ENCODE data around the gene PDCD5.
A peak's percentile ranks its signal among the peaks of the same experiment; 100 is the strongest.
"Not testable (repeated sequence)": the region's sequence is repeated elsewhere in the genome, so short reads cannot be mapped to it uniquely, and the experiment has no call there.

Gene PDCD5

DNA sequence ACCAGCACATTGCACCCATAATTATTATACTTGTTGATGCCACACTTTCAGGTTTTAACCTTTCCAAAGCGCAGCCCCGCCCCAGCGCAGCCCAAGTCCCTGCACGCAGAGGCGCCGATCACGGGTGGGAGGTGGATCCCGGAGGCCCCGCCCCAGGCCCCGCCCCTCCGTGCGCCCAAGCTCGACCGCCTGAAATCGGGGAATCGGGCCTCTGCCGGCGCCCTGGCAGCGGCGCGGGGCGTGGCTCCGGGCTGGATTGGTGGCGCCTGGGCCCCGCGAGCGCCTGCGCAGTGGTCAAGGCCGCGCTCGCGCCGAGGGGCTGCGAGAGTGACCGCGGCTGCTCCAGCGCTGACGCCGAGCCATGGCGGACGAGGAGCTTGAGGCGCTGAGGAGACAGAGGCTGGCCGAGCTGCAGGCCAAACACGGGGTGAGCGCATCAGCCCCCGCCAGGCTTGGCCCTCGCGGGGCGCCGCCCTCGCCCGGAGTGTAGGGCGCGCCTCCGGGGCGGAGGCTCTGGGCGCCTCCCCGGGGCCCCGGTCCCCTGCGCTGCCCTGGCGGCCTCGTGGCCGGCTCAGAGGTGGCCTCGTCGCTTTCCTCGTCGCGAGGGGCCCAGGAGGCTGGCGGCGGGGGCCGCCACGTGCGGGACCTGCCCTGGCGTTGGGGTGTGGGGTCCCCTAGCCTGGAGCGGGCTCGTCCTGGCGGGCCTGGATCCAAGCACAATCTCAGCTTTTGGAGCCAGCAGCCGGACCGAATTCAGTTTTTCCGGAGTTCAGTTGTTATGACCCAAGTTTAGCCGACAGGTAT, at the start of gene PDCD5:
Gene PDCD5 (plus strand): TSS at position 290 of the 804 bp plus-strand sequence. CDS start 72 bp downstream, at position 362.
- no peak for TF ChIP-seq CTCF (IDR thresholded peaks at IDR 0.05; ENCODE audit: low read length, missing control alignments)
- DNase-seq (ENCODE audit: low read depth): peak; percentile 94
- peak within 1 kb of the TSS; percentile 94 for H3K4me3 ChIP-seq (replicated peaks; ENCODE audit: low read depth, low read length)

GRCh38 chr19:32532233-32532632, 48.8 kb upstream of the PDCD5 start:
- no peak for DNase-seq (ENCODE audit: low read depth)

GRCh38 chr19:32537580-32537979, 43.4 kb upstream of the PDCD5 start:
- DNase-seq (ENCODE audit: low read depth): no peak
- no peak overlapping the region for H3K4me3 ChIP-seq (replicated peaks; ENCODE audit: low read depth, low read length)
- no peak for TF ChIP-seq CTCF (IDR thresholded peaks at IDR 0.05; ENCODE audit: low read length, missing control alignments)

More at GRCh38 chr19:32532233-32532632, 48.8 kb upstream of the PDCD5 start:
- H3K4me3 ChIP-seq (replicated peaks; ENCODE audit: low read depth, low read length): no peak overlapping the region
- no peak for TF ChIP-seq CTCF (IDR thresholded peaks at IDR 0.05; ENCODE audit: low read length, missing control alignments)

DNA sequence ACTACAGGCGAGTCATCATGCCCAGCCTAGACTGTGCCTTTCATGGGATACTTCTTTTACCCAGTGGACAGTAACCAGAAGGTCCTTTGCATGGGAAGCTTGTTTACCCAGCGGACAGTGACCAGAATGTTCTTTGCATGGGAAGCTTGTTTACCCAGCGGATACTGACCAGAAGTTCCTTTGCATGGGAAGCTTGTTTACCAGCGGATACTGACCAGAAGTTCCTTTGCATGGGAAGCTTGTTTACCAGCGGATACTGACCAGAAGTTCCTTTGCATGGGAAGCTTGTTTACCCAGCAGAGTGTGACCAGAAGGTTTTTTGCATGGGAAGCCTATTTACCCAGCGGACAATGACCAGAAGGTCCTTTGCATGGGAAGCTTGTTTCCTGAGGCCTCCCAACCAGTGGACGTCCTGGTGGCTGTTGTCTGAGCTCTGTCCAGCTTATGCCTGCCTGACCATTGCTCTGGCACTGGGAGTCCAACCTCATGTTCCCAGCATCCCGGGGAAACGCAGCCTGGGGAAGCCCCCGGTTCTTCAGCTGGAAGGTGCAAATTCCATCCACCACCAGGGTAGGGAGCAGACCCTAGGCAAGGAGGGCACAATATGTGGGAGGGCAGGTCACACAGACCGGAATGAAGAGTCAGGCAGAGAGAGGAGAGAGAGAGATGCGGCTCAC, 41.6 kb upstream of the PDCD5 start:
- DNase-seq (ENCODE audit: low read depth): no peak
- no peak overlapping the region for H3K4me3 ChIP-seq (replicated peaks; ENCODE audit: low read depth, low read length)
- TF ChIP-seq CTCF (IDR thresholded peaks at IDR 0.05; ENCODE audit: low read length, missing control alignments): no peak

DNA sequence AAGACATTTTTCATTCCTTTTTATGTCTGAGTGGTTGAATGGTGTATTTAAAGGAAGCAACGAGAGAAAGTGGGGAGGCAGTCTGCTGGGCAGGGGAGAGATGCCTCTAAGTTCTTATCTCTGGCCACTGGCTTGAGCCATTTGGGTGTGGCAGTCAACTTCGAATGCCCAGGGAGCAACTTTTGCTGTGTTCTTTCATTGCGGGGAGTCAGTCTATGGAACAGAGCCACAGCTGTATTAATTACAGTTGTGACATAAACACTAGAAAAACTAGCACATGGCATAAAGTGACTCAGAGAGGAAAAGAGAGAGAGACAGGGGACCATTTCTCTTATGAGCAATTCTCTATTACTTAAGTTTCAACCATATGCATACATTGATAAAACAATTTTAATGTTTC, 40.4 kb upstream of the PDCD5 start:
- H3K4me3 ChIP-seq (replicated peaks; ENCODE audit: low read depth, low read length): no peak overlapping the region
- no peak for DNase-seq (ENCODE audit: low read depth)
- TF ChIP-seq CTCF (IDR thresholded peaks at IDR 0.05; ENCODE audit: low read length, missing control alignments): no peak

- DNase-seq (ENCODE audit: low read depth); H3K4me3 ChIP-seq (replicated peaks; ENCODE audit: low read depth, low read length): not testable (repeated sequence)
Observed at GRCh38 chr19:32541376-32541775, 39.6 kb upstream of the PDCD5 start.

DNA sequence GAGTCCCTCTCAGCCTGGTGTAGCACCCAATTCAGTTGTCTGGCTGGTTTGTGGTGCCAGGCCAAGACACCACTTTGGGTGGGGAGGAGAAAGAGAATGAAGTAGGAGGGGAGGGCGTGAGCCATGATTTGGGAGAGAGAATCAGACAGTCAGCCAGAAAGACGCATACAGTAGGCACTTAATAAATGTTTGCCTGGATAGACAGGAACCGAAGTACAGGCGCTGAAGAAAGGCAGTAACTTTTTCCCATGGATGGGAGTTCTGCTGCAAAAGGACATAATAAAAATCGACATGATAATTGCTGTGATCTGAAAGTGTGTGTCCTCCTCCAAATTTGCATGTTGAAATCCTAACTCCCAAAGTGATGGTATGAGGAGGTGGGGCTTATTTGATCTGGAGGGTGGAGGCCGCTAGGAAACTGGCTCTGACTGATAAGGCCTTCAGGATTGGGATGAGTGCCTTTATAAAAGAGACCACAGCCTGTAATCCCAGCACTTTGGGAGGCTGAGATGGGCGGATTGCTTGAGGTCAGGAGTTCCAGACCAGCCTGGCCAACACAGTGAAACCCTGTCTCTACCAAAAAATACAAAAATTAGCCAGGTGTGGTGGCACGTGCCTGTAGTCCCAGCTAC, 38.4 kb upstream of the PDCD5 start:
- TF ChIP-seq CTCF (IDR thresholded peaks at IDR 0.05; ENCODE audit: low read length, missing control alignments): no peak
- H3K4me3 ChIP-seq (replicated peaks; ENCODE audit: low read depth, low read length): no peak overlapping the region
- no peak for DNase-seq (ENCODE audit: low read depth)
